Measurements from ENCODE around the gene ACAP2.
"Not testable (repeated sequence)": the region's sequence is repeated elsewhere in the genome, so short reads cannot be mapped to it uniquely, and the experiment has no call there.

Gene ACAP2

DNA sequence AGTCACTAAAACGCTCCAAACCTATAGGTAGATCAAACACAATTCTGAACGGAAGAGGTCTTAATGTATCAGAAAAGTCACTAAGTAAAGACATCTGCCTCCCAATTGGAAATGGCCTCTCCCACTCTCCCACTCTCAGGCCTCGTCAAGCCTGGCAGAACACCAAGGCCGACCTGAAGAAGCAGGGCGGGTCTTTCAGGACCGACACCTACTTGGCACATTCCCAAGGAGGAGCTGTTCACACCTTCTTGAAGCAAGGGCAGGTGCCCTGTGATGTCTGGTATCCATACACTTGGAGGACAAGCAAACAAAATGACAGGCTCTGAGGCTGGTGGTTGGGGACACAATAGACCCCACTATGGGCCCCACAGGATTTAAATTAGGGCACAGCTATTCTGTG lies 201.9 kb downstream of the ACAP2 start:
- DNase-seq = no peak

- DNase-seq = no peak
Observed at GRCh38 chr3:195240171-195240701, 202.6 kb downstream of the ACAP2 start.

DNA sequence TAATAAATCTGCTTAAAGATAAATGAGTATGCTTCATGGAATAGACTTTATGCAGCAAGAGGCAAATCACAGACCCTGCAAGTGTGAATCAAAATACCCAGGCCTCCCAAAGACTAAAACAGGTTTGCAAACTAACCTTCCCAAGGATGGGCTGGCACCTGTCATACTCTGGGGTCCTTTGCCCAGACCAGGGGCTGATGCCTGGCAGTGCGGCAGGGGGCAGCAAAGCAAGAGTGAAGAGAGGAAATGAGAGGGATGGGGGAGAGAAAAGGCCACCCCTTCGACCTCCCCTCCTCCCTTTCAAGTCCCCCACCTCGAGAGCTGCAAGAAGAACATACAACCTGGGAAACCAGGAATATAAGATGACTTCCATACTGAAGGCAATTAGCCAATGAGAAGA lies 203.7 kb downstream of the ACAP2 start:
- no peak for DNase-seq

DNA sequence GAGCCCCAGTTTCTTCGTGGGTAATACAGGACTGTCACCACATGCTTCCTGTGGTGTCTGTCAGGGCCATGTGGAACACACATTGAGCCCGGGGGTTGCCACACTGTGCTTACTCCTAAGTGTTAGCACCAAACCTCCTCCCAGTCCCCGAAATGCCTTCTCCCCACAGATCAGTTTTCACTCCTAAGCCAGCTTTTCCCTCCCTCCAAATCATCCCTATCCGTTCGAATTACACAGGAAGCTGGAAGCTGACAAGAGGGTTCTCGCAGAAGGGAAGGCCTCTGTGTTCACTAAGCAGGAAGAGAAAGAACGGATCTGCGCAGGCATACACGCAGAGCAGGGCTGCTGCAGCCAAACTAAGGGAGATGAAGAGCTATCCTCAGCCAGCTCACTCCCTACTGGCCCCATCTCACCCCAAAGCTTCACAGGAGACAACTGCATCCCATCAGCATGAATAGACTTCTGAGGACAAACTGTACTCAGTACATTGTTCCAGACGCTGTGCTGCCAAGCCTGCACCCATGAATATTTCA lies 204.2 kb downstream of the ACAP2 start:
- no peak for DNase-seq

DNA sequence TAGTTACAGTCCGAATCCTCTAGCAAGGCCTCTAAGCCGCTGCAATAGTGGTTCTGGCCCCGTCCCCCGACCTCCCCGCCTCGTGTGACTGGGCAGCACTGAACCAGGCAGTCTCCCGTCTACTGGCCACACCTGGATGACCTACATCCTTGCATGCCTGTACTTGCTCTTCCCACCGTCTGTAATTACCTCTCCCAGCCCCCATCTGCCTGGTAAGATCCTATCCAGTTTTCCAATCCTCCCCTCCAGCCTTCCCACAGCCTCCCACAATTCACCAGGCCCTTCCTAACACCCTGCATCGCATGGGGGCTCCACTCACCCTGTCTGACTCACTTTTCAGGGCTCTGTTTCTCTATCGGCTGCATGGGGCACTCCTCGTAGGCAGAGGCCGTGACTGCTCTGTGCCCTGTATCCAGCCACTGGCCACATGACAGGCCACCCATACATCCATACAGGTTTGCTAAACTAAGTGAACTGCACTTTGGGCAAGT lies 204.7 kb downstream of the ACAP2 start:
- no peak for DNase-seq

GRCh38 chr3:195236801-195237570 lies 205.8 kb downstream of the ACAP2 start:
- DNase-seq = no peak

DNA sequence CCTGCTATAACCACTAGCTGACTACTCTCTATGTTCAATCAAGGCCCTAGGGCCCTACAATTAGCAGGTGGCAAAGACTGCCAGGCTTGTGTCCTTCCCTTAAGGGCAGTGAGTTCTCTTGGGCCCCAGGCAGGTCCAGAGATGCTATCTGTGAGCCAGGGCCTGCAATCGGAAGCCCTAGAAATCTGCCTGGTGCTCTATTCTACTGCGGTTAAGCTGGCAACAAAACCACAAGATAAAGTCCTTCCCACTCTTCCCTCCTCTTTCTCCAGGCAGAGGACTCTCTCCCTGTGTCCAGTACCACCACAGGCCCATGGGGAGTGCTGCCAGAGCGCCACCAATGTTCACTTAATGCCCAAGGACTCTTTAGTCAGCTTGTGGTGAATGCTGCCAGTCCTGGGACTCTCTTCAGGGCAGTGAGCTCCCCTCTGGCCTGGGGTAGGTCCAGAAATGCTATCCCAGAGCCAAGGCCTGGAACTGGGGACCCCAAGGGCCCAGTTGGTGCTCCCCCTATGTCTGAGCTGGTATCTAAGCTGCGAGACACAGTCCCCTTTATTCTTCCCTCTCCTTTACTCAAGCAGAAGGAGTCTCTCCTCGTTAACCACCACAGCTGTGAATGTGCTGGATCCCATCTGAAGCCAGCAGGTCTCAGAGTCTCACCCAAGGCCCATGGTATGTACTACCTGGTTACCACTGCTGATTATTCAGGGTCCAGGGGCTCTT lies 206.6 kb downstream of the ACAP2 start:
- DNase-seq = no peak

DNA sequence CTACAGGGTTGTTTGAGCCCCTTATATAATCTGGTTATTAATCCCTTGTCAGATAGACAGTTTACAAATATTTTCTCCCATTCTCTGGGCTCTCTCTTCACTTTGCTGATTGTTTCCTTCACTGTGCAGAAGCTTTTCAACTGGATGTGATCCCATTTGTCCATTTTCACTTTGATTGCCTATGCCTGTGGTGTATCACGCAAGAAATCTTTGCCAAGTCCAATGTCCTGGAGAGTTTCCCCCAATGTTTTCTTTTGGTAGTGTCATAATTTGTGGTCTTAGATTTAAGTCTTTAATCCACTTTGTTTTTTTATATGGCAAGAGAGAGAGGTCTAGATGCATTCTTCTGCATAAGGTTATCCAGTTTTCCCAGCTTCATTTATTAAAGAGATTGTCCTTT lies 212.6 kb downstream of the ACAP2 start:
- DNase-seq = no peak

- DNase-seq = not testable (repeated sequence)
Observed at GRCh38 chr3:195228886-195229285, 213.9 kb downstream of the ACAP2 start.

DNA sequence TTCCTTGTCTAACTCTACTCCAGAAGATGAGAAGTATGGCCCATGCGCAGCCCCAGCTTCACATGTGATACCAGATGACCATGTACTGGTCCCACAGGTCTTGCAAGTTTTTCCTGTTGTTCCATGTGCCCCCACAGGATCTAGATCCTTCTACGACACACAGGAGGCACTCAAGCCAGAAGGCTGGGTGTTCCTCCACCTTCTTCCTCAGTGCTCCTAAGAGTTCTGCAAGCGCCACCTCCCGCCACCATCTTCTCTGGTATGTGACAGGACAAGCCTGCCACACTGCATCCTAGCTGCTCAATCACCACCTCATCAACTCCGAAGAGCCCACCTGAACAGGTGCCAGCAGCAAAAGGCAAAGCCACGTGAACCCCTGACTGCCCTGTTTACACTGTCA lies 214.9 kb downstream of the ACAP2 start:
- DNase-seq = no peak

- no peak for DNase-seq
Observed at GRCh38 chr3:195226900-195227447, 215.8 kb downstream of the ACAP2 start.

- no peak for DNase-seq
Observed at GRCh38 chr3:195226445-195226844, 216.4 kb downstream of the ACAP2 start.

DNA sequence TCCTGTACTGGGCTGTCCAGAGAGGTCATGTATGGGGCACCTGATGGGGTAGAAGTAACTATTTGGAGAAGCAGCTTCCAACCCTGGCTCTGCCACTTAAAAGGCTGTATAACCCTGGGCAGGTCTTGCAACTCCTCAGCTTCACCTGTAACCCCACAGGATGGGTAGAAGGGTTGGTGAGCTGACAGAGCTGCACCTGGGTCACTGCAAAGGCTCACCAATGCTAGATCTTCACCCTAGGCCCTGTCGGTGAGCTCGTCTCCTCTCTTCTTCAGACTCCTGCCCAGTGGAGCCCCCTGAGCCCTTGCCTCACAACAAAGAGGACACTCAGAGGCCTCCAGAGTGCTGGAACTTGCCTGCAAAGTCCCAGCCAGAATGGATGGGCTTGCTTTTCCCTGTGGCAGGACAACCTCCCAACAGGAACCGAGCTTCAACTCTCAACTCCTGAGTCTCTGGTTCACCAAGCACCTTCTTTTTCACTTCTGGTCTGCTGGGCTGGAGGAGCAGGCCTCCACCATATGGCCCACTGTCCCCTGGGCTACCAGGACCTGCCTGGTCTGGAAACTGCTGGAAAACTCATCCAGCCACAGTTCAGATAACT lies 217.7 kb downstream of the ACAP2 start:
- no peak for DNase-seq
